Measurements from ENCODE around the gene SLC39A10. TPM values are rescaled to one million over a fixed set of nuclear protein-coding genes. Genes with fewer than 3 reads are reported as not detected.

Gene SLC39A10, protein sequence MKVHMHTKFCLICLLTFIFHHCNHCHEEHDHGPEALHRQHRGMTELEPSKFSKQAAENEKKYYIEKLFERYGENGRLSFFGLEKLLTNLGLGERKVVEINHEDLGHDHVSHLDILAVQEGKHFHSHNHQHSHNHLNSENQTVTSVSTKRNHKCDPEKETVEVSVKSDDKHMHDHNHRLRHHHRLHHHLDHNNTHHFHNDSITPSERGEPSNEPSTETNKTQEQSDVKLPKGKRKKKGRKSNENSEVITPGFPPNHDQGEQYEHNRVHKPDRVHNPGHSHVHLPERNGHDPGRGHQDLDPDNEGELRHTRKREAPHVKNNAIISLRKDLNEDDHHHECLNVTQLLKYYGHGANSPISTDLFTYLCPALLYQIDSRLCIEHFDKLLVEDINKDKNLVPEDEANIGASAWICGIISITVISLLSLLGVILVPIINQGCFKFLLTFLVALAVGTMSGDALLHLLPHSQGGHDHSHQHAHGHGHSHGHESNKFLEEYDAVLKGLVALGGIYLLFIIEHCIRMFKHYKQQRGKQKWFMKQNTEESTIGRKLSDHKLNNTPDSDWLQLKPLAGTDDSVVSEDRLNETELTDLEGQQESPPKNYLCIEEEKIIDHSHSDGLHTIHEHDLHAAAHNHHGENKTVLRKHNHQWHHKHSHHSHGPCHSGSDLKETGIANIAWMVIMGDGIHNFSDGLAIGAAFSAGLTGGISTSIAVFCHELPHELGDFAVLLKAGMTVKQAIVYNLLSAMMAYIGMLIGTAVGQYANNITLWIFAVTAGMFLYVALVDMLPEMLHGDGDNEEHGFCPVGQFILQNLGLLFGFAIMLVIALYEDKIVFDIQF
- 33.4 and 37.1 TPM in 2 replicates for total RNA-seq

DNA sequence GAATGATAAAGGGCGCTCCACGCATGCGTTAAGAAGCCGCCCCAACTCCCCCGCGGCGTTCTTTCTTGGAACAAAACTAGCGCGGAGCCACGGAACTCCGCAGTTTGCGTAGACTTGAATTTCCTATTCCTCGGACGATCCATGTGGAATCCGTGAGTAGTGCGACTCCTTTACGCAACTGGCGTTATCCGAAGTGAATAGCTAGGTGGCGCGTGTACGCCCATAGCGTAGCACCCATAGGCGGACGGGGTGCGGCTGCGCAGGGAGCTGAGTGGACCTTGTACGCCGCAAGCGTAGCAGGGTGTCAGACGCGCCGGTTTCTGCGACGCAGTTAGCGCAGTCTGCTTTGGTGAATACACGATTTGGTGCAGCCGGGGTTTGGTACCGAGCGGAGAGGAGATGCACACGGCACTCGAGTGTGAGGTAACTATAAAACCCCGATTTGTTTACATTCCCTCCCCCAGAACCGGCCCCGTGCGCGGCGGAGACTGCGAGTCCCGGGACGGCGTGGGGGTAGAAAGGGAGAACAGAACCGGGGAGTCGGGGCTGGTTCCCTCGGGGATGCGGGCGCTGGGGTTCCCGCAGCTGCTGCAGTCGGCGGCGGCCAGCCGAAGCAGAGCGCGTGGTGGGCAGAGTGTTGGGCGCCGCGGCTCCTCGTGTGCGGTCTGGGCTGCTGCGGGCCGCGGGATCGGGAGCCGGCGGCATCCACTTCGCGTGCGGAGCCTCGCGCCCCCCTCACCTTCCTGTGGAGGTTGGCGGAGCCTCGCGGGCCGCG, at the start of gene SLC39A10:
Gene SLC39A10 (plus strand): TSS at position 368 of the 775 bp plus-strand sequence. CDS start 22,817 bp downstream, outside the sequence.
- H3K4me3 Mint-ChIP-seq: peak within 1 kb of the TSS; percentile 86
- H3K27ac Mint-ChIP-seq: peak within 1 kb of the TSS; percentile 97
- no peaks in the 10 kb centered on the region for H3K9me3 Mint-ChIP-seq
- DNase-seq: peak; percentile 100
- no peaks in the 10 kb centered on the region for H3K27me3 Mint-ChIP-seq
- H3K4me1 Mint-ChIP-seq: peaks cover 20% of the 10 kb centered on the region
- intact Hi-C loops (cut with micrococcal nuclease): loop anchor here (1.0 to 10.0 kb wide), 8 partner anchors 45 to 678 kb away; partner anchors contain the start of gene STK17B
- H3K36me3 Mint-ChIP-seq (ENCODE audit: low read depth): peaks cover 29% of the 10 kb centered on the region

DNA sequence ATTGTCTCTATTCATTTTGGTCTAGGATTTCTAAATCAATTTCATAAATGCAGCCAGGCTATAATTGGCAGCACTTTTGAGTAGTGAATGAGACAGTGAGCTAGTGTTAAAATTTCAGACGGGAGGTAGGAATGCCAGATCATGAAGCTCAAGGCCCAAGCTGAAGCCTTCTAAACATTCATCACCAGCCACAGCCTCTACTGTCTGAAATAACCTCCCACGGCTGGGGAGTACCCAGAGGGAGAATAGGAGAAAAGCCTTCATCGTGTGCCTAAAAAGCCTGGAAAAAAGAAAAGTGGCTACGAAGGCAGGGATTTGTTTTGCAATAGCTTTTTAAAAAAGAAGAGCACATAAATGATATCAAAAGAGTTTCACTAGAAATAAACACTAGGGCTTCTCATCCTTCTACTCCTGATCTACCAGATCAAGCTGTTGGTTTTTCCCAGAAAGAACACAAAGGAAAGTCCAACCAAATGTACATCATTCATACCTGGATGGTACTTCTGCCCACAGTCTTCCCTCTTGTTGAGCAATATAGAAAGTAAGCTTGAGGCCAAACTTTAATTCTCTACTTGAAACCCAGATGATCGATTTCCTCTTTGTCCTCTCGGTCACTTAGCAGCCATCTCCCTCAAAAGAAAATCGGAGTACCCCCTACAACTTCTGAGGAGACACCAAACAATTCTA, 48.1 kb upstream of the SLC39A10 start:
- Mint-ChIP-seq H3K27ac (no peak overlapping the region), H3K36me3 (ENCODE audit: low read depth) (peaks cover 3% of the 10 kb centered on the region), H3K4me3 (no peak overlapping the region), H3K4me1 (peaks cover 10% of the 10 kb centered on the region), H3K9me3 (no peaks in the 10 kb centered on the region), H3K27me3 (no peaks in the 10 kb centered on the region)
- no peak for DNase-seq
- intact Hi-C loops (cut with micrococcal nuclease): no loop called here

DNA sequence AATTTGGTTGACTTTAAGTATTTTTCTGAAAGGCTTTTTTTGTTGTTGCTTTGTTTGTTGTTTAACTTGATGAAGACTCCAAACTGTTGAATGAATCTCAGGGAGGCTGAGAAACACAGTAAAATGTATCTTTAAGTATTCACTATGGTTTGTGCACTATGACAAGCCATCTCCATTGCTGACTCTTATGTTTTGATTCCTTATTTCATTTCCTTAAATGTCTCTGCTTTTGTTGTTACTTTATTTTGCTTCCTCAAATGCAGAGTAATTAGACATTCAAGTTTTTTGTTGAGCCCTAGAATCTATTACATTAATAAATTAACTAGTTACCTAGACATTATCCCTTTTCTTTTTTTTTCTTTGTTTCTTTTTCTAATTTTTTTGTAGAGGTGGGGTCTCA, 46.3 kb upstream of the SLC39A10 start:
- Mint-ChIP-seq H3K36me3 (ENCODE audit: low read depth) (peaks cover 3% of the 10 kb centered on the region), H3K27ac (no peak overlapping the region), H3K27me3 (no peaks in the 10 kb centered on the region), H3K9me3 (no peaks in the 10 kb centered on the region), H3K4me3 (no peak overlapping the region), H3K4me1 (peaks cover 12% of the 10 kb centered on the region)
- intact Hi-C loops (cut with micrococcal nuclease): loop anchor here (5.0 kb wide), 1 partner anchor 47 kb away; the partner anchor contains the start of gene SLC39A10
- DNase-seq: no peak

DNA sequence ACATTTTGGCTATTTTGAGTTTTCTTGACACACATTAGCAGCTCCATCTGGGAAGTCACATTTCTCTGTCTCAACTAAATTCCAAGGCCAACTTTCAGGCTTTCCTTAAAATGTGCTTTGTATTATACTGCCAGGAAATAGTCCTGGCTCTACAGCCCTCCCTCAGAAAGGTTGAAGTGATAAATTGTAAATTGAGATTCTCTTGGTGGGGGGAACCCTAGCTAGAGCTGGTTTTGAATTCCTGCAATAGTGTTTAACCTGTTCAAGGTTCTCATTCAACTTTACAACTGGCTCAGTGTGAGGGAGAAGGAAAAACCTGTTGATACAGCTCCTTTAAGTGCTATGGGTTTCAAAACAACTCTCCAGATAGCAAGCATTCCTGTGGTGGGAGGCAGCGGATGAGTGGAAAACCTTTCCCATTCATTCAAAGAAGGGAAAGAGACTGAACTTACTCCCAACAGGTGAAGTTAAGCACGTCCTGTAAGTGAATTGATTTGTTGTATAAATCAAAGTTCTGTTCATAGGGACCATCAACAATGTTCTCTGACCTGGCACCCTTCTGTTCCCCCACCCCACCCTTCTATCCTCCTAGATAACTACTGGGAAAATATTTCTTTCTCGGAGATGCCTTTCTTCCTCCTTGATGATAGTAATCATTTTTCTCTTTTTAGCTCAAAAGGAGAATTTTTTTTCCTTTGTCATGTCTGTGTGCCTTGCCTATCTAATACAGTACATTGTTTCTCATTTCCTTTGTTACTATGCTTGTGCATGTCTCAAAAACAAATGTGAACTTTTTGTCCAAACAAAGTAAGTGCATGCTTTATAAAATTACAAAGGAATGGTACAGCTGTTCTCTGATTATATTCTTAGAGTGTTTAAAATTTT, 44.2 kb upstream of the SLC39A10 start:
- Mint-ChIP-seq H3K9me3 (no peaks in the 10 kb centered on the region), H3K27ac (no peak overlapping the region), H3K4me3 (no peak overlapping the region), H3K27me3 (no peaks in the 10 kb centered on the region), H3K36me3 (ENCODE audit: low read depth) (peaks cover 3% of the 10 kb centered on the region), H3K4me1 (peaks cover 12% of the 10 kb centered on the region)
- intact Hi-C loops (cut with micrococcal nuclease): loop anchor here (5.0 kb wide), 1 partner anchor 44 kb away; the partner anchor contains the start of gene SLC39A10
- DNase-seq: no peak

DNA sequence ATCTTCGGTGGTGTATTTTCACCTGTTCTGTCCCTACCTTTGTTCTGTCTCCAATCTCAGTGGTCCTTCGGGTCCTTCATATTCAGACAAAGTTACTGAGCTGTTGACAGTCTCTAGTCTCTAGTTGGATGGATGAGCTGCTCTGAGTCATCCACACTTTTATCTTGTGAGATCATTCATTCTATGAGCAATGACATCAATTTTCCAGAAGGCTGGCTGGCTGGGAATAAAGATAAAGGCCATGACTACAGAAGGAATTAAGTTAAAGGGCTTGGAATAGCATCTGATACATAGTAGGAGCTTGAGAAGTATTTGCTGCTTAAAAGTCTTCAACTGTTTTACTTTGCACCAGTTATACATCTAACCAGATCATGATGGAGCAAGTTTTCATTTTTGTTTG, 43.1 kb upstream of the SLC39A10 start:
- H3K27me3 Mint-ChIP-seq: no peaks in the 10 kb centered on the region
- no peak for DNase-seq
- H3K4me3 Mint-ChIP-seq: no peak overlapping the region
- H3K36me3 Mint-ChIP-seq (ENCODE audit: low read depth): peaks cover 3% of the 10 kb centered on the region
- intact Hi-C loops (cut with micrococcal nuclease): loop anchor here (5.0 kb wide), 1 partner anchor 43 kb away; the partner anchor contains the start of gene SLC39A10
- peaks cover 8% of the 10 kb centered on the region for H3K4me1 Mint-ChIP-seq
- no peaks in the 10 kb centered on the region for H3K9me3 Mint-ChIP-seq
- H3K27ac Mint-ChIP-seq: no peak overlapping the region

DNA sequence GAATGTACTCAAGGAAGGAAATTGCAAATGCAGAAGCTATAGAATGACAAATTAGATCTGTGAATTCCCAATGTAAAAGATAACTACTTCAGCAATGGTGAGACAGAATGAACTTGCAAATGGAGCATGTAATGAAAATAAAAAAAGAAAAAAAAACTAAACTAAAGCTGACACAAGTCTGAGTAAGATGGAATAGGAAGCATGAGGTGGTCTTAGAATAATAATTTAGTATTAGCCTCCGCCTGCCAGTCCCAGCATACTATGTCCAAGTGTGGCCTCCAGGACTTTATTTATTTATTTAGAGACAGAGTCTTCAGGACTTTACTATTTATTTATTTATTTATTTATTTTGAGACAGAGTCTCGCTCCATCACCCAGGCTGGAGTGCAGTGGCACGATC, 37.4 kb upstream of the SLC39A10 start:
- intact Hi-C loops (cut with micrococcal nuclease): no loop called here
- Mint-ChIP-seq H3K9me3 (peaks cover 7% of the 10 kb centered on the region), H3K27ac (no peak overlapping the region), H3K27me3 (no peaks in the 10 kb centered on the region), H3K36me3 (ENCODE audit: low read depth) (no peaks in the 10 kb centered on the region), H3K4me1 (peaks cover 8% of the 10 kb centered on the region), H3K4me3 (no peak overlapping the region)
- no peak for DNase-seq

DNA sequence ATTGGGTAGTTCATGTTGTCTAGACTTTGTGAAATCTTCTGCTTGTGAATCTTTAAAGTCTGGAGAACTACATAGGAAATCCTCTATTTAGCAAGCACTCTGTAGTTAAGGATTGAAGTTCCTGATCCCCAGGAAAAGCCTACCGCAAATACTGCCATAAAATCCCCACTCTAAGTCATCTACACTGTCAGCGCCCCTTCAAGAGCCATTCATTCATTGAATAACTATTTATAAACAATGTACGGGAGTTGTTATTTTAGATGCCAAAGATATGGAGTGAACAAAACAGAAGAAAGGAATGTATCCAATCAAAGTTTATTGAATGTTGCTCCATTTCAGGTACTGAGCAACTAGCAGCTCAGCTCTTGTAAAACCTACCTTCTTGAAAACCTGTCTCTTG, 36.5 kb upstream of the SLC39A10 start:
- H3K4me1 Mint-ChIP-seq: peaks cover 8% of the 10 kb centered on the region
- H3K4me3 Mint-ChIP-seq: no peak overlapping the region
- DNase-seq: no peak
- H3K9me3 Mint-ChIP-seq: peaks cover 7% of the 10 kb centered on the region
- H3K27me3 Mint-ChIP-seq: no peaks in the 10 kb centered on the region
- intact Hi-C loops (cut with micrococcal nuclease): no loop called here
- H3K36me3 Mint-ChIP-seq (ENCODE audit: low read depth): no peaks in the 10 kb centered on the region
- no peak overlapping the region for H3K27ac Mint-ChIP-seq

DNA sequence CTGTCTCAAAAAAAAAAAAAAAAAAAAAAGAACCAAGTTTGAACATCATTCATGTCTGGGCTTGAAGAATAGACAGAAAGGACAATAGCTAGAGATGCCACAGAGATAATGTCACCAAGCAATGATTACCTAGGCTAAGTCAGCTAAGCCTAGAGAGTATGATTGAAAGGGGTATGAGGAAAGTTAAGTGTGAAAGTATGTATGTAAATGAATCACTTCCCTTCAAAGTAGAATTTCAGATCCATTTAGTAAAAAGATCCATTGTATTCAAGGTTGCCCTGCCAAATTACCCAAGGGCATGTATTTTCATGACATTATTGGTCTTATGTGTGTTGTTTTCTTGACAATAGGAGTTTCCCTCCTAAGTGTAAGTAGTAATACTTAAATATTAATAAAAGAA, 34.1 kb upstream of the SLC39A10 start:
- intact Hi-C loops (cut with micrococcal nuclease): no loop called here
- Mint-ChIP-seq H3K4me1 (peaks cover 12% of the 10 kb centered on the region), H3K4me3 (no peak overlapping the region), H3K27ac (no peak overlapping the region), H3K9me3 (peaks cover 13% of the 10 kb centered on the region), H3K36me3 (ENCODE audit: low read depth) (no peaks in the 10 kb centered on the region), H3K27me3 (no peaks in the 10 kb centered on the region)
- DNase-seq: no peak

DNA sequence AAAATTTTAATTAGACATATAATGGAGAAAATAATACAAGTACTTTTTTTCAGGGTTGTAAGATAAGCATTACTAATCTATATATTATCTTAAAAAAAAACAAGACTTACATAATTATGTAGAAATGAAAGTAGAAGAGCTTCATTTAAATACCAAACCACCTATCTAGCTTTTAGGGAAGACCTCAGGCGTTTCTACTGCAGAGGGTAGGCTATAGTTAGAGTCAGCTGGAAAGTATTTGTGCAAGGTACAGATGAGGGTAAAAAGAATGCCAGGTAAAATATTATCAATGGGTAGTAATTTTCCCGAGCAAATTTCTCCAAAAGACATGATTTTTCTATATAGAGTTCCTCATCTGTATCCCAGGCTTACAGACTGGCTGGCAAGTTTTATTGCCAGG, 30.5 kb upstream of the SLC39A10 start:
- intact Hi-C loops (cut with micrococcal nuclease): no loop called here
- H3K9me3 Mint-ChIP-seq: peaks cover 6% of the 10 kb centered on the region
- H3K4me1 Mint-ChIP-seq: peaks cover 5% of the 10 kb centered on the region
- H3K27me3 Mint-ChIP-seq: no peaks in the 10 kb centered on the region
- no peaks in the 10 kb centered on the region for H3K36me3 Mint-ChIP-seq (ENCODE audit: low read depth)
- H3K27ac Mint-ChIP-seq: no peak overlapping the region
- no peak for DNase-seq
- no peak overlapping the region for H3K4me3 Mint-ChIP-seq

DNA sequence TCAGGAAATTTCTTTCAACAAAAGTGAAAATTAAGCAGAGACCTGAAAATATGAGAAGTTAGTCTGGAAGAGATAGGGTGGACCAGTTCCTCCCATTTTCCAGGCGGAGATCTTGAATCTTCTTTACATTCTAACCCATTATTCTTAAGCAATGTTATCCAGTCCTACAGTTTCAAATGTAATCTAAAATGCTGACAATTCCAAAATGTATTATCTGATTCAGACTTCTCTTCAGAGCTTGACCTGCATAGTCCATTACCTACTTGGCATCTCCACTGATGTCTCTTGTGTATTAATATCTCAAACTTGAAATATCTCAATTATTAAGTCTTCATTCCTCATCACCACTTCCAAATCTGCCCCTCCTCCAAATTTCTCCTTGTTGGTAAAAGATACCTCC, 28.4 kb upstream of the SLC39A10 start:
- Mint-ChIP-seq H3K4me1 (peaks cover 6% of the 10 kb centered on the region), H3K36me3 (ENCODE audit: low read depth) (no peaks in the 10 kb centered on the region), H3K4me3 (no peak overlapping the region)

DNA sequence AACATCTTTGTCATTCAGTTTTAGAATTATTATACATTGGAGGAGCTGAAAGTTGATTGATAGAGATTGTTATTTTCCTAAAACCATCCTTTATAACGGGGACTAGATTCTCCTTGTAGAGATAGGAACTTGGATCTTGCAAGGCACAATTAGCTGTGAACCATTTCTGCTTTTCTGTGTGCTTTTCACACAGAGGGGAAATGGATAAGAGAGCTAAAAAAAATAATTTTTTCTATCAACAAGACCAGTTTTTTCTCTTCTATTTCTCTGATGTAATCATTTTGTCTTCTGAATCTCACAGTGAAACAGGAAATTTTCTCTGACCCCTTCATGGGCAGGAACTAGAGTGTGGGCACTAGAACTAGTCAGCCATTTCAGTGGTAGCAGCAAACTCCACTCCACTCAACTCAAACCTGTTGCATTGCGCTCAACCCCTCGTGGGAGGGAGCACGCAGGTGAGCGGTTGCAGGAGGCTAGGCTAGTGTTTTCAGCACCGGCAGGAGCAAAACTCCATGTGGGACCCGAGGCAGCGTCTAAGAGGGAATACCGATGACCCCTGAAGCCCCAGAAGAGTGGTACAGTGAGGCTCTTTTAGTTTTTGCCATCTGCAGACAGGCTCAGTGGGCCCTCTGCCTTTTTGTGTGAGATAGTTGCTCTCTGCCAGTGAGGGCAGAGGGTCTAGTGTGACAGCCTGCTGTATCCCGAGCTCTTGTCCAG, 24.0 kb upstream of the SLC39A10 start:
- Mint-ChIP-seq H3K9me3 (no peaks in the 10 kb centered on the region), H3K4me3 (no peak overlapping the region), H3K4me1 (peaks cover 2% of the 10 kb centered on the region), H3K27me3 (no peaks in the 10 kb centered on the region), H3K27ac (no peak overlapping the region), H3K36me3 (ENCODE audit: low read depth) (no peaks in the 10 kb centered on the region)
- DNase-seq: no peak
- intact Hi-C loops (cut with micrococcal nuclease): no loop called here

More for the DNA sequence above, 28.4 kb upstream of the SLC39A10 start:
- no peaks in the 10 kb centered on the region for H3K27me3 Mint-ChIP-seq
- peaks cover 6% of the 10 kb centered on the region for H3K9me3 Mint-ChIP-seq
- no peak overlapping the region for H3K27ac Mint-ChIP-seq
- intact Hi-C loops (cut with micrococcal nuclease): no loop called here
- DNase-seq: no peak

DNA sequence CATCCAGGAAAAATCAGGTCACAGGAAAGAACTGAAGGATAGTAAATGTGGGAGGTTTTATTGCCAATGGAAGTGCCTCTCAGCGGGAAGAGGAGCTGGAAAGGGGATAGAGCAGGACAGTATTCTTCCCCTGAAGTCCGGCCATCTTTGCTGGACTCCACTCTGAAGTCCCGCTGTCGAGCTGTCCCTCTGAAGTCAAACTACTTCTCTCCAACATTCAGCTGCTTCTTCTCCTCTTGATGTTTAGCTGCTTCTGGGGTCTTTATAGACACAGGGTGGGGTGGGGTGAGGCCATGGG, 23.5 kb upstream of the SLC39A10 start:
- H3K4me3 Mint-ChIP-seq: no peak overlapping the region
- no peaks in the 10 kb centered on the region for H3K9me3 Mint-ChIP-seq
- no peaks in the 10 kb centered on the region for H3K27me3 Mint-ChIP-seq
- H3K4me1 Mint-ChIP-seq: peaks cover 2% of the 10 kb centered on the region
- DNase-seq: no peak
- no peaks in the 10 kb centered on the region for H3K36me3 Mint-ChIP-seq (ENCODE audit: low read depth)
- no peak overlapping the region for H3K27ac Mint-ChIP-seq
- intact Hi-C loops (cut with micrococcal nuclease): no loop called here
